ENCODE results near the gene KRTAP10-3.

DNA sequence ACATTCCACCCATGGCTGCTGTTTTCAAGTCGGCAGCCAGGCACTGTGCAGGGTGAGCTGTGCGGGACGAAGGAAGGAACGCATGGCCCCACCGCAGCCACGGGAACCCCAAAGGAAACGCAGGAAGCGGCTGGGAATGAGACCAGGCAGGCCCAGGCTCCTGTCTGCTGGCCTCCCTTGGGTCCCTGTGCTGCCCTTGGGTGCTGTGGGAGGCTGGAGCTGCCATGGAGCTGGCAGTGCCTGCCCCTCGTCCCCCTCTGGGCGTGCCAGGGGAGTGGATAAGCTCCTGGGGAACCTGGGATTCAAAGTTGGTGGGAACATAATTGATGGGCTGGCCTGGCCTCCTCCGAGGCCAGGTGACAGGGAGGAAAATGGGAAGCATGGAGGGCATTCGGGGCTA is 9.7 kb upstream of the KRTAP10-3 start:
- TF ChIP-seq, protein P1, sequence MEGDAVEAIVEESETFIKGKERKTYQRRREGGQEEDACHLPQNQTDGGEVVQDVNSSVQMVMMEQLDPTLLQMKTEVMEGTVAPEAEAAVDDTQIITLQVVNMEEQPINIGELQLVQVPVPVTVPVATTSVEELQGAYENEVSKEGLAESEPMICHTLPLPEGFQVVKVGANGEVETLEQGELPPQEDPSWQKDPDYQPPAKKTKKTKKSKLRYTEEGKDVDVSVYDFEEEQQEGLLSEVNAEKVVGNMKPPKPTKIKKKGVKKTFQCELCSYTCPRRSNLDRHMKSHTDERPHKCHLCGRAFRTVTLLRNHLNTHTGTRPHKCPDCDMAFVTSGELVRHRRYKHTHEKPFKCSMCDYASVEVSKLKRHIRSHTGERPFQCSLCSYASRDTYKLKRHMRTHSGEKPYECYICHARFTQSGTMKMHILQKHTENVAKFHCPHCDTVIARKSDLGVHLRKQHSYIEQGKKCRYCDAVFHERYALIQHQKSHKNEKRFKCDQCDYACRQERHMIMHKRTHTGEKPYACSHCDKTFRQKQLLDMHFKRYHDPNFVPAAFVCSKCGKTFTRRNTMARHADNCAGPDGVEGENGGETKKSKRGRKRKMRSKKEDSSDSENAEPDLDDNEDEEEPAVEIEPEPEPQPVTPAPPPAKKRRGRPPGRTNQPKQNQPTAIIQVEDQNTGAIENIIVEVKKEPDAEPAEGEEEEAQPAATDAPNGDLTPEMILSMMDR (conservative IDR thresholded peaks at IDR 0.05; ENCODE audit: low read depth, low read length) = no peak
- TF ChIP-seq EZH2 (IDR thresholded peaks at IDR 0.05; ENCODE audit: low read length, unreplicated experiment) (no peak), EZH2phosphoT487 (IDR thresholded peaks at IDR 0.05; ENCODE audit: borderline replicate concordance, low read length) (no peak)

Data from PC-3 (cell line).